ENCODE results near the gene ADGRB2. TPM values are rescaled to one million over a fixed set of nuclear protein-coding genes. Genes with fewer than 3 reads are reported as not detected.

Gene ADGRB2
- total RNA-seq, 1 experiment from 2014 or later = 10.9 TPM

DNA sequence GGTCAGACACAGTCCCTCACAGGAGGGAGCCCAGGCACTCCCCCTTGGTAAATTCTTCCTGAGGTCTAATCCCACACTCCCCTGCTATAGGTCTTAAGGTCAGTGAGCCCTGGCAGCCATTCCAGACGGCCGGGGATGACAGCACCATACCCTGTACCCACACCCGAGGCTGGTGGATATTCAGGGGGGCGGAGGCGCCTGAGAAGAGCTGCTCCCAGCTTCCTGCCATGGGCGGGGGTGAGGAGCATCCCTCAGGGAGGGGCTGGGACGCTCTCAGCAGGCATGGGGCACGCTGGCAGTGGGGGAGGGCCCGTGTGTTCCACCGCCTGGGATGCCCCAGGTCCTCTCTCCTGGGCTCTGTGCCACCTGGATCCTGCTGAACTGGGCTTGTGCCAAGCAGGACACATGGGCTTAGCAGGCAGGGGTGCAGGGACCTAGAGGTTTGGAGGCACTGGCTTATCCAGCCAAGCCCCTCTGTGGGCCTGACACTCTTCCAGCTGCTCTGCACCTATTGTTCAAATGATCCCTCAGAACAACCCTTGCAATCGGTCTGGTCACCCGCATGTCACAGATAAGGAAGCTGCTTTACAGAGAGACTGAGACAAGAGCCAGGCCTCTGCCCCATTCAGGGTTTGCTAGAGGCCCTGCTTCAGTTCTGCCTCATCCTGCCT, 5.7 kb upstream of the ADGRB2 start:
- Mint-ChIP-seq H3K27ac (no peak overlapping the region), H3K9me3 (no peaks in the 10 kb centered on the region; a peak in 1 of 5 replicates), H3K4me1 (peaks cover 43 to 69% of the 10 kb centered on the region in 2 experiments), H3K4me3 (no peak overlapping the region), H3K27me3 (ENCODE audit: low read depth) (peaks cover 81% of the 10 kb centered on the region), H3K36me3 (ENCODE audit: insufficient read depth in 1 of 3, low read depth in 3 of 3) (no peaks in the 10 kb centered on the region)
- no peak overlapping the region for H2BK20ac ChIP-seq (ENCODE audit: low read depth, low read length, poor library complexity, severe bottlenecking)
- H4K20me1 ChIP-seq (ENCODE audit: control insufficient read depth, insufficient read depth, insufficient read length) = no peaks in the 10 kb centered on the region
- no peak overlapping the region for H2AK5ac ChIP-seq (ENCODE audit: insufficient read length, low read length)
- H2BK120ac ChIP-seq (ENCODE audit: low read depth, low read length, poor library complexity, severe bottlenecking) = no peak overlapping the region
- no peaks in the 10 kb centered on the region for H3K79me2 ChIP-seq (ENCODE audit: insufficient read depth, low read length)
- no peaks in the 10 kb centered on the region for H3K79me1 ChIP-seq (ENCODE audit: insufficient read depth, low read depth, low read length, poor library complexity, severe bottlenecking)
- peaks cover 7% of the 10 kb centered on the region for H3K23me2 ChIP-seq (ENCODE audit: insufficient read length, low read depth, low read length, poor library complexity, severe bottlenecking)
- H3K4ac ChIP-seq (ENCODE audit: low read depth, low read length) = no peak overlapping the region
- H3K9me3 ChIP-seq (ENCODE audit: control insufficient read depth, low read depth, low read length) = no peaks in the 10 kb centered on the region
- no peak overlapping the region for H3K23ac ChIP-seq (ENCODE audit: insufficient read length, low read depth, low read length)
- H3T11ph ChIP-seq (ENCODE audit: low read length) = no peak overlapping the region
- no peak for DNase-seq
- TF ChIP-seq, protein P1, sequence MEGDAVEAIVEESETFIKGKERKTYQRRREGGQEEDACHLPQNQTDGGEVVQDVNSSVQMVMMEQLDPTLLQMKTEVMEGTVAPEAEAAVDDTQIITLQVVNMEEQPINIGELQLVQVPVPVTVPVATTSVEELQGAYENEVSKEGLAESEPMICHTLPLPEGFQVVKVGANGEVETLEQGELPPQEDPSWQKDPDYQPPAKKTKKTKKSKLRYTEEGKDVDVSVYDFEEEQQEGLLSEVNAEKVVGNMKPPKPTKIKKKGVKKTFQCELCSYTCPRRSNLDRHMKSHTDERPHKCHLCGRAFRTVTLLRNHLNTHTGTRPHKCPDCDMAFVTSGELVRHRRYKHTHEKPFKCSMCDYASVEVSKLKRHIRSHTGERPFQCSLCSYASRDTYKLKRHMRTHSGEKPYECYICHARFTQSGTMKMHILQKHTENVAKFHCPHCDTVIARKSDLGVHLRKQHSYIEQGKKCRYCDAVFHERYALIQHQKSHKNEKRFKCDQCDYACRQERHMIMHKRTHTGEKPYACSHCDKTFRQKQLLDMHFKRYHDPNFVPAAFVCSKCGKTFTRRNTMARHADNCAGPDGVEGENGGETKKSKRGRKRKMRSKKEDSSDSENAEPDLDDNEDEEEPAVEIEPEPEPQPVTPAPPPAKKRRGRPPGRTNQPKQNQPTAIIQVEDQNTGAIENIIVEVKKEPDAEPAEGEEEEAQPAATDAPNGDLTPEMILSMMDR (conservative IDR thresholded peaks at IDR 0.05) = no peak
- no peak overlapping the region for H4K8ac ChIP-seq (replicated peaks; ENCODE audit: insufficient read length, low read depth, low read length)
- H3K4me2 ChIP-seq (ENCODE audit: insufficient read depth, insufficient read length, low read length) = no peak overlapping the region
- no peak overlapping the region for H2BK5ac ChIP-seq (ENCODE audit: insufficient read length, low read length)
- no peaks in the 10 kb centered on the region for H3K4me1 ChIP-seq (ENCODE audit: insufficient read depth, low read length)
- H3K18ac ChIP-seq (ENCODE audit: insufficient read length, low read depth, low read length) = no peak overlapping the region
- no peak overlapping the region for H2BK15ac ChIP-seq (ENCODE audit: low read depth, low read length)
- H4K5ac ChIP-seq (ENCODE audit: insufficient read length, low read depth, low read length) = no peak overlapping the region
- H2BK12ac ChIP-seq (ENCODE audit: insufficient read length, low read depth, low read length) = no peak overlapping the region
- H4K91ac ChIP-seq (ENCODE audit: insufficient read length, low read depth, low read length) = no peak overlapping the region
- no CpG with 5 or more reads among the region's 12 CpGs for WGBS (ENCODE audit: extremely low coverage, insufficient read length, low lambda C conversion rate)
- H3K14ac ChIP-seq (ENCODE audit: insufficient read depth, low read length) = no peak overlapping the region
- H3K9ac ChIP-seq (ENCODE audit: extremely low read depth, insufficient read length, low read length) = no peak overlapping the region
- peaks cover 36% of the 10 kb centered on the region for H3K27me3 ChIP-seq (ENCODE audit: insufficient read depth, low read length)
- no peak overlapping the region for H3K27ac ChIP-seq (ENCODE audit: insufficient read length, low read depth, low read length)
- no peak overlapping the region for H3K56ac ChIP-seq (ENCODE audit: insufficient read length, low read depth, low read length)
- H2AFZ ChIP-seq (ENCODE audit: low read length) = no peak overlapping the region
